Naive B cell (primary cell): ENCODE measurements around the gene SCN2B. TPM values are rescaled to one million over a fixed set of nuclear protein-coding genes. Genes with fewer than 3 reads are reported as not detected.

Source experiments
- ATAC-seq, 2 donors: fragments of 150-1000 bp; cut with Tn5 transposase; 2 replicates each; pipeline ENCODE4 v1.10.0; 2021; ENCODE audit warnings: low read depth in 2 of 2, mild to moderate bottlenecking in 2 of 2, moderate library complexity in 2 of 2
- DNase-seq: peaks from one replicate; pipeline ENCODE4 v3.0.0; 2022
- H3K27ac Mint-ChIP-seq, 6 donors: one replicate each; pipeline ENCODE4 v1.8.0; 2020 to 2022; ENCODE audit warnings: mild to moderate bottlenecking in 6 of 6, mixed read lengths in 6 of 6, moderate library complexity in 5 of 6, inconsistent platforms in 2 of 6
- H3K27me3 Mint-ChIP-seq, 3 donors: one replicate each; pipeline ENCODE4 v1.8.0; 2021 to 2022; ENCODE audit warnings: mixed read lengths in 3 of 3, mild to moderate bottlenecking in 1 of 3
- H3K36me3 Mint-ChIP-seq, 2 donors: one replicate each; pipeline ENCODE4 v1.8.0; 2020 to 2022; ENCODE audit warnings: mixed read lengths in 2 of 2, inconsistent platforms in 1 of 2, mild to moderate bottlenecking in 1 of 2
- H3K4me1 Mint-ChIP-seq, 3 donors: one replicate each; pipeline ENCODE4 v1.8.0; 2020 to 2022; ENCODE audit warnings: mixed read lengths in 3 of 3, inconsistent platforms in 1 of 3, mild to moderate bottlenecking in 1 of 3, moderate library complexity in 1 of 3
- H3K4me3 Mint-ChIP-seq, 8 donors: one replicate each; pipeline ENCODE4 v1.8.0; 2020 to 2022; ENCODE audit warnings: mild to moderate bottlenecking in 8 of 8, mixed read lengths in 8 of 8, moderate library complexity in 8 of 8, inconsistent platforms in 2 of 8
- H3K9me3 Mint-ChIP-seq, 7 donors: one replicate each; pipeline ENCODE4 v1.8.0; 2020 to 2022; ENCODE audit warnings: mixed read lengths in 7 of 7, mild to moderate bottlenecking in 5 of 7, inconsistent platforms in 2 of 7, moderate library complexity in 1 of 7
- polyA plus RNA-seq, 6 donors: library from polyadenylated mRNA; unstranded; fragments of 300-500 nt; fragmentation: Illumina TruSeq; gene quantifications; one replicate each; pipeline ENCODE4 v1.2.3, GENCODE V29; 2021; ENCODE audit warnings: low read depth in 6 of 6

The SCN2B gene
- polyA plus RNA-seq, 6 donors from 2014 or later, result not detected

- peaks cover 0 to 13% (median 7%) of the 10 kb centered on the region in 3 donors for H3K4me1 Mint-ChIP-seq
- peaks cover 0 to 1% (median 0%) of the 10 kb centered on the region in 7 donors for H3K9me3 Mint-ChIP-seq
- H3K4me3 Mint-ChIP-seq, result peak overlapping the region in 1 of 8 donors; percentile 77
- ATAC-seq (no peak), DNase-seq (no peak)
- H3K27me3 Mint-ChIP-seq, result peaks cover 62 to 86% (median 78%) of the 10 kb centered on the region in 3 donors
- H3K27ac Mint-ChIP-seq, result no peak overlapping the region
- no peaks in the 10 kb centered on the region for H3K36me3 Mint-ChIP-seq
Measured at GRCh38 chr11:118142809-118143208, 33.6 kb downstream of the SCN2B start.

GRCh38 chr11:118142081-118142480, 34.4 kb downstream of the SCN2B start:
- Mint-ChIP-seq H3K9me3 (peaks cover 0 to 1% (median 0%) of the 10 kb centered on the region in 7 donors), H3K27ac (no peak overlapping the region)
- no peak for ATAC-seq

GRCh38 chr11:118139578-118139977, 36.9 kb downstream of the SCN2B start:
- Mint-ChIP-seq H3K27me3 (peaks cover 47 to 77% (median 66%) of the 10 kb centered on the region in 3 donors), H3K4me1 (peaks cover 0 to 4% (median 2%) of the 10 kb centered on the region in 3 donors), H3K36me3 (no peaks in the 10 kb centered on the region), H3K27ac (no peak overlapping the region), H3K9me3 (peaks cover 0 to 1% (median 0%) of the 10 kb centered on the region in 7 donors), H3K4me3 (no peak overlapping the region)
- ATAC-seq (no peak), DNase-seq (no peak)

More at GRCh38 chr11:118142081-118142480, 34.4 kb downstream of the SCN2B start:
- peaks cover 58 to 82% (median 71%) of the 10 kb centered on the region in 3 donors for H3K27me3 Mint-ChIP-seq
- no peak for DNase-seq
- H3K4me1 Mint-ChIP-seq, result peaks cover 0 to 13% (median 7%) of the 10 kb centered on the region in 3 donors
- H3K4me3 Mint-ChIP-seq, result no peak overlapping the region
- H3K36me3 Mint-ChIP-seq, result no peaks in the 10 kb centered on the region

GRCh38 chr11:118138839-118139420, 37.5 kb downstream of the SCN2B start:
- Mint-ChIP-seq H3K4me3 (no peak overlapping the region), H3K27me3 (peaks cover 46 to 76% (median 66%) of the 10 kb centered on the region in 3 donors), H3K27ac (no peak overlapping the region), H3K4me1 (peaks cover 0 to 4% (median 2%) of the 10 kb centered on the region in 3 donors), H3K9me3 (peaks cover 0 to 1% (median 0%) of the 10 kb centered on the region in 7 donors), H3K36me3 (no peaks in the 10 kb centered on the region)
- no peak for ATAC-seq
- no peak for DNase-seq

DNA sequence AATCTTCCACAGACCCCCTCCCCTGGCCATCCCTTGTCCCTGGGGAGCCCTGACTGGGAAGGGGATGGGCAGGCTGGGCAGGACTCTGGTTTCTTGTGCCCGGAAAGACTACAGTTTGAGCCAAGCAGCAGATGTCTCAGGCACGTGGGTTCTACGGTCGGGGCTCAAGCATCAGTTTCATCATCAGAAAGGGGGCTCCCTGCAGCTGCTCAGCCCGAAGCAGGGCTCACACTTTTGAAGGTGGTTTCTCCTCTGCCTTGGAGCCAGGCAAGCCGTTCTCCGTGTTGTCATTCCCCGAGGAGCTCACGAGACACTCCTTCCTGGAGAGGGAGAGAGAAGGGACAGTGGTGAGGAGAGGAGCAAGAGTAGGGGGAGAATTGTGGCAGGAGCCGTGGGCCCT, 39.6 kb downstream of the SCN2B start:
- Mint-ChIP-seq H3K4me1 (no peaks in the 10 kb centered on the region), H3K27ac (no peak overlapping the region), H3K36me3 (no peaks in the 10 kb centered on the region), H3K9me3 (no peaks in the 10 kb centered on the region), H3K4me3 (no peak overlapping the region), H3K27me3 (peaks cover 33 to 57% (median 49%) of the 10 kb centered on the region in 3 donors)
- ATAC-seq, result no peak
- no peak for DNase-seq

GRCh38 chr11:118136341-118136740, 40.1 kb downstream of the SCN2B start:
- Mint-ChIP-seq H3K9me3 (no peaks in the 10 kb centered on the region), H3K36me3 (no peaks in the 10 kb centered on the region), H3K27me3 (peaks cover 31 to 53% (median 45%) of the 10 kb centered on the region in 3 donors), H3K4me3 (no peak overlapping the region), H3K27ac (no peak overlapping the region), H3K4me1 (no peaks in the 10 kb centered on the region)
- ATAC-seq (no peak), DNase-seq (no peak)

DNA sequence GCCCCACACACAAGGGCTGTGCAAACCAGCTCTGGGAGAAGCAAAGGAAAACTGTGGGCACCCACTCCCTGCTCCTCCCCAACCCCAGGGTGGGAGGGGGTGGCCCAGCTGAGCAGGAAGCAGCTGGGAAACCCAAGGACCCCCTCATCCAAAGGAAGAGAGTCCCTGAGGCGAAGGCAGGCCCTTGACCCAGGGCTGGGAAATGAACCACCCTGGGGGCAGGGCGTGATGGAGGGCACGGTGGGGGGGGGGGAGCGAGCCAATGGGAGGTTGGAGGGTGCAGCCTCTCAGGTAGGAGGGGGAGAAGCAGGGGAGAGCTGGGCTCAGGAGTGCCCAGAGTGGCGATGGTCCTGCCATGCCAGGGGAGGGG, 40.7 kb downstream of the SCN2B start:
- Mint-ChIP-seq H3K4me1 (no peaks in the 10 kb centered on the region), H3K27me3 (peaks cover 36 to 48% (median 46%) of the 10 kb centered on the region in 3 donors), H3K4me3 (no peak overlapping the region), H3K9me3 (no peaks in the 10 kb centered on the region), H3K36me3 (no peaks in the 10 kb centered on the region), H3K27ac (no peak overlapping the region)
- no peak for DNase-seq
- no peak for ATAC-seq

DNA sequence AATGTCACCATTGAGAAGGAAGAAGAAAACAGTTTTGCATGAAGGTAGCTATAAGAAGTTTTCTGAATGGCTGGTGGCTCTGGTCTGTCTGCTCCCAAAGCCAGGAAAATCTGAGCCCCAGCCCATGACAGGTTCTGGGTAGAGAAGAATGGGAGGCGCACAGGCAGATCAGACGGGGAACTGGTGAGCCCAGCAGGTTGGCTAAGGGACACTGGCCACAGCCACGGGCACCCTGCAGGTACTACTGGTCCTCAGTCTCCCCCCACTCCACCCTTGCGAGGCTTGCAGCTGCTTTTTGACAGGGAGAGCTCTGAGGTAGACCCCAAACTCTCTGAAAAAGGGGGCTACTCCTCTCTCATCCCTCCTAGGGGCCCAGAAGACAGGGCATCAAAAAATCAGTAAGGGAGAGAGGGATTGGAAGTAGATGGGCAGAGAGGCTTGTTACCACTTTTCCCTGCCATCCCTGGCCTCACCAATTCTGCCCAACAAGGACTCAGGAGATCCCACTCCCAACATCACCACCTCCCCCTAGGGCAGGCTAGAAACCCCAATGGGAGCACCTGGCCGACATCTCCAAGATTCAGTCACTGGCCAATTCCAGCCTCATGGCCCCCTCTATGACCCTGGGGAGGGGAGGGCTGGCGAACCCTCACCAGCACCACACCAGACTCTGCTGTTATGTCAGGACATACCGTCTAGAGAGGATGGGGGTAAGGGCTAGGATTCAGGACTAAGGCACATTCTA, 41.2 kb downstream of the SCN2B start:
- Mint-ChIP-seq H3K27ac (no peak overlapping the region), H3K9me3 (no peaks in the 10 kb centered on the region), H3K36me3 (no peaks in the 10 kb centered on the region), H3K27me3 (peaks cover 37 to 44% (median 43%) of the 10 kb centered on the region in 3 donors), H3K4me3 (no peak overlapping the region), H3K4me1 (no peaks in the 10 kb centered on the region)
- ATAC-seq (no peak), DNase-seq (no peak)

DNA sequence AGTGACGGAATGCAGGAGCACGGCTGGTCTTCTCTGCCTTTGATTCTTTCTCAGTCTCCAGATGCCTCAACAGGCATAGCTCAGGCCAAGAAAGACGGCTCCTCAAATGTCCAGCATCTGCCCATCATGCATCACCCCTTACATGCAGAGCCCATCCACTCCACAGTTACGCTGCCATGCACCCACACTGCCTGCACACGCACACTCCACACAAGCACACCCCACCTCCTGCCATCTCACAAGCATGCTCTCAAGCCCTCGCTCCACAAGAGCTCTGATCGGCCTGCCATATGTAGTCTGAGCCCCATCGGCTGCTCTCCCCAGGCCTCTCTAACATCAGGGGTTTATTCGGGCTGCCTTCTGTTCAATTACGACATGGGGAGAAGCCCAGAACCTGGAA, 42.6 kb downstream of the SCN2B start:
- H3K9me3 Mint-ChIP-seq, result no peaks in the 10 kb centered on the region
- H3K27me3 Mint-ChIP-seq, result peaks cover 36 to 45% (median 42%) of the 10 kb centered on the region in 3 donors
- no peak overlapping the region for H3K4me3 Mint-ChIP-seq
- DNase-seq, result no peak
- H3K4me1 Mint-ChIP-seq, result no peaks in the 10 kb centered on the region
- ATAC-seq, result no peak
- H3K36me3 Mint-ChIP-seq, result no peaks in the 10 kb centered on the region
- H3K27ac Mint-ChIP-seq, result peak overlapping the region in 2 of 6 donors; percentile 16 to 42

DNA sequence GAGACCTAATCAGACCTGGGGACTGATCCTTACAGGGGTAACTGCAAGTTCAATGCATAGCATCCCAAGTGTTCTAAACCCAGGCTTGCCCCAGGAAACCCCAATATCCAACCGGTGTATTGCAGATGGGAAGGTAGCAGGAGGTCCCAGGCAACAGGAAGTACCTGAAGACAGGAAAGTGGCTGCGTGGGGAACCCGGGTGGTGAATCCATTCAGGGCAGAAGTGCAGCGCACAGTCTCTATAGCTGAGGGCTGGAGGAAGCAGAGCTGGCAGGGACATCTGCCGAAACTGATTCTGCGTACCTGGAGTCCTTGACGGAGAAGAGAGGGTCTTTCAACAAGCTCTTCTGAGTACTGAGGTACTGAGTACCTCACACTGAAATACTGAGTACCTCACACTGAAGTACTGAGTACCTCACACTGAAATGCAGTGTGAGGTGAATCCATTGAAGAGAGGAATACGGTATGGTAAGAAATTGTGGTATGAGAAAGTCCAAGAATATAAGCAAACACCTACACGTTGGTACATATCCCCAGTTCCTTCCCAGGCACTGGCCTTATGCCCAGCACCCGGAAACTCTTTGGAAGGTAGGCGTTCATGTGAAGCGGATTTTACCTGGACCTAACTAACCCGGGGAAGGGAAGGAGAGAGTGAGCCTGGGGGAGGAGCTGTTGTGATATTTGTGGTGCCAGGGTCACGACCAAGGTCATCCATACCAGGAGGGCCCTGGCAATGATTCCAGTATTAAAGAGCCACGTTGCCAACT, 43.9 kb downstream of the SCN2B start:
- ATAC-seq, result no peak
- Mint-ChIP-seq H3K36me3 (no peaks in the 10 kb centered on the region), H3K4me3 (no peak overlapping the region), H3K4me1 (no peaks in the 10 kb centered on the region), H3K9me3 (no peaks in the 10 kb centered on the region), H3K27me3 (peaks cover 26 to 50% (median 35%) of the 10 kb centered on the region in 3 donors), H3K27ac (no peak overlapping the region)
- DNase-seq, result no peak

DNA sequence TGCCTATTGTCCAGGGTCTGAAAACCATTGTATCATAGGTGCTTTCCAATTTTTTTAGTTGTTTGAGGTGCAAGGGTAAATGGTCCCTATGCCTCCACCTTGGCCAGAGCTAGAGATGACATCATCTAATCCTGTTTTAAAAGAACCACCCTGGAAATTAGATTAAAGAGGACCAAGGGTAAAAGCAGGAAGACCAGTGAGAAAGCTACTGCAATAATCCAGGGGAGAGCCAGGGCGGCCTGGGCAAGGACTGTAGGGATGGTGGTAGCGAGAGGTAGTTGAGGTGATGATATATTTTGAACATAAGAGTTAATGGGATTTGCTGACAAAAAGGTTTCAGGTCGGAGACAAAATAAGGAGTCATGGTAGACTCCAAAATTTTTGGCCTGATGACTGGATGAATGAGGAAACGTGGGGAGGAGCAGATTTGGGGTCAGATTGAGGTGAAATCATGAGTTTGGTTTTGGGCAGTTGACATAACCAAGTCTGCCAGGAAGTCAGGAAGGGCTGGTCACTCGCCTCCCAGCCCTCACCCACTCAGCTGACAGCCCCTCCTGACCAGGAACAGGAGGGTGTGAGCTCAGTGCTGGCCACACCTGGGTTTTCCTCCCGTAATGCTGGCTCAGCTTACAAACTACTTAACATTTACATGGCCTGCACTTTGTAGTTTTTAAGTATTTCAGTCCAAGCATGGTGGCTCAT, 46.8 kb downstream of the SCN2B start:
- ATAC-seq (no peak), DNase-seq (no peak)
- H3K27ac Mint-ChIP-seq, result no peak overlapping the region
- H3K4me1 Mint-ChIP-seq, result no peaks in the 10 kb centered on the region
- H3K4me3 Mint-ChIP-seq, result no peak overlapping the region
- no peaks in the 10 kb centered on the region for H3K36me3 Mint-ChIP-seq
- H3K27me3 Mint-ChIP-seq, result peaks cover 21 to 51% (median 38%) of the 10 kb centered on the region in 3 donors
- H3K9me3 Mint-ChIP-seq, result no peaks in the 10 kb centered on the region

DNA sequence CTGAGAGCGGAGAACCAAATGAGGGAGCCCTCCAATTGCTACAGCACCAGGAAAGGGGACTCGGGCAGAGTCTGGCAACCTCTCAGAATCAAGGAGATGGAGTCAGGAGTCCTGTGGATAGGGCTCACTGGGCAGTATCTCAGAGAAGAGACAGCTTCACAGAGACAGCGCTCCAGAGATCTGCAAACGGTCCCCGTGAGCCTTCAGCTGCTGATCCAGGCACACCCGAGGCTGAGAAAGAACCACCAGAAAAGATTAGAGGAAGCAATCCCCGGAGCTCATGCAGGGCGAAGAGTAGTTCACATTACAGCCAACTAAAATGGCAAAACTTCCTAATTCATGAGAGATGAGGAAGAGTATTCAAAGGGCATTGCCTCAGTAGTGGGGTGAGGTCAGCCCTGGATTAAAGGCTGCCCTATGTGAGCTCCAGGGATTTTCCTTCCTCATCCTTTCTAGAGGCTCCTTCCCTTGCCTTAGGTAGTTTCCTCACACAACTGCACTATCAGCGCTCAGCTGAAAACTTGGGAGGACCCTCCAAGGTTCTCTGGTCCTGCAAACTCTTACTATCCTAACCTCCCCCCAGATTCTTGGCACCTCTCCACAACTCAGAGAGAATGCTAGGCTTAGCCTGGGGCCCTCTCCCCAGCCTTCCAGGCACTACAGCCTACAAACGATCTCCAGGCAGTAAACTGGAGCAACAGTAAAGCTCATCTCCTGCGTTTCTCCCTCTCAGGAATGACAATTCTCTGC, 47.5 kb downstream of the SCN2B start:
- Mint-ChIP-seq H3K27me3 (peaks cover 15 to 43% (median 33%) of the 10 kb centered on the region in 3 donors), H3K4me1 (no peaks in the 10 kb centered on the region), H3K4me3 (no peak overlapping the region), H3K27ac (no peak overlapping the region), H3K9me3 (no peaks in the 10 kb centered on the region), H3K36me3 (no peaks in the 10 kb centered on the region)
- DNase-seq, result no peak
- no peak for ATAC-seq
